Measurements from ENCODE around the gene BAX. TPM values are rescaled to one million over a fixed set of nuclear protein-coding genes. Genes with fewer than 3 reads are reported as not detected.
A peak's percentile ranks its signal among the peaks of the same experiment; 100 is the strongest.

BAX gene
- total and polyA plus RNA-seq, 2 of the 13 experiments (the other 11 are each of a cell fraction or from before 2014, with no cell fraction given) = 139 to 176 TPM

- TF ChIP-seq ZHX2 (IDR thresholded peaks at IDR 0.05; ENCODE audit: low read depth) (peak; percentile 50; the same call in 1 of the 2 replicates), ZHX2 (CRISPR knock-in tag; IDR thresholded peaks at IDR 0.05; ENCODE audit: borderline replicate concordance) (no peak), ATF4 (CRISPR knock-in tag; IDR thresholded peaks at IDR 0.05) (peak in 1 of 2 experiments; percentile 78; a peak in 2 of 4 replicates), NR2F2 (IDR thresholded peaks at IDR 0.05; ENCODE audit: borderline replicate concordance, low read depth) (peak; percentile 53; the same call in 1 of the 2 replicates), ZNF138 (CRISPR knock-in tag; IDR thresholded peaks at IDR 0.05; ENCODE audit: low read depth) (no peak; the same call in none of the 2 replicates), SNAPC5 (CRISPR knock-in tag; IDR thresholded peaks at IDR 0.05; ENCODE audit: borderline replicate concordance) (no peak), ZNF792 (CRISPR knock-in tag; IDR thresholded peaks at IDR 0.05) (peak; percentile 92), MATR3 (CRISPR knock-in tag; IDR thresholded peaks at IDR 0.05) (no peak), ZNF75D (CRISPR knock-in tag; IDR thresholded peaks at IDR 0.05; ENCODE audit: borderline replicate concordance) (peak; percentile 87), ZNF674 (CRISPR knock-in tag; IDR thresholded peaks at IDR 0.05; ENCODE audit: low read depth) (no peak), MBNL3 (CRISPR knock-in tag; conservative IDR thresholded peaks at IDR 0.05) (0 out of 2 replicates have a peak, but pooled peaks have one; percentile 41), ELF4 (CRISPR knock-in tag; IDR thresholded peaks at IDR 0.05; ENCODE audit: borderline replicate concordance) (no peak), ZBTB34 (CRISPR knock-in tag; IDR thresholded peaks at IDR 0.05) (no peak; the same call in 1 of the 2 replicates), ETV6 (CRISPR knock-in tag; conservative IDR thresholded peaks at IDR 0.05) (no peak; the same call in 1 of the 2 replicates), ZNF770 (CRISPR knock-in tag; IDR thresholded peaks at IDR 0.05) (peak; percentile 73), SIN3B (IDR thresholded peaks at IDR 0.05; ENCODE audit: low read length) (0 out of 2 replicates have a peak, but pooled peaks have one; percentile 63), SRSF9 (IDR thresholded peaks at IDR 0.05; ENCODE audit: borderline replicate concordance, insufficient read depth, low read depth, low read length, poor library complexity, severe bottlenecking) (no peak), ATRX (CRISPR knock-in tag; IDR thresholded peaks at IDR 0.05; ENCODE audit: borderline replicate concordance) (no peak; the same call in 1 of the 2 replicates)
Measured at GRCh38 chr19:48965040-48965805, 10.5 kb downstream of the BAX start, which contains the start of gene FTL (continued).
